Measurements from ENCODE around the gene MOSMO.
A peak's percentile ranks its signal among the peaks of the same experiment; 100 is the strongest.
"Not testable (repeated sequence)": the region's sequence is repeated elsewhere in the genome, so short reads cannot be mapped to it uniquely, and the experiment has no call there.

Gene MOSMO

GRCh38 chr16:22001591-22001990 is 6.3 kb upstream of the MOSMO start:
- no peak overlapping the region for H3K4me3 ChIP-seq (ENCODE audit: low read depth, low read length)
- TF ChIP-seq, protein P1, sequence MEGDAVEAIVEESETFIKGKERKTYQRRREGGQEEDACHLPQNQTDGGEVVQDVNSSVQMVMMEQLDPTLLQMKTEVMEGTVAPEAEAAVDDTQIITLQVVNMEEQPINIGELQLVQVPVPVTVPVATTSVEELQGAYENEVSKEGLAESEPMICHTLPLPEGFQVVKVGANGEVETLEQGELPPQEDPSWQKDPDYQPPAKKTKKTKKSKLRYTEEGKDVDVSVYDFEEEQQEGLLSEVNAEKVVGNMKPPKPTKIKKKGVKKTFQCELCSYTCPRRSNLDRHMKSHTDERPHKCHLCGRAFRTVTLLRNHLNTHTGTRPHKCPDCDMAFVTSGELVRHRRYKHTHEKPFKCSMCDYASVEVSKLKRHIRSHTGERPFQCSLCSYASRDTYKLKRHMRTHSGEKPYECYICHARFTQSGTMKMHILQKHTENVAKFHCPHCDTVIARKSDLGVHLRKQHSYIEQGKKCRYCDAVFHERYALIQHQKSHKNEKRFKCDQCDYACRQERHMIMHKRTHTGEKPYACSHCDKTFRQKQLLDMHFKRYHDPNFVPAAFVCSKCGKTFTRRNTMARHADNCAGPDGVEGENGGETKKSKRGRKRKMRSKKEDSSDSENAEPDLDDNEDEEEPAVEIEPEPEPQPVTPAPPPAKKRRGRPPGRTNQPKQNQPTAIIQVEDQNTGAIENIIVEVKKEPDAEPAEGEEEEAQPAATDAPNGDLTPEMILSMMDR (IDR thresholded peaks at IDR 0.05; ENCODE audit: borderline replicate concordance, insufficient read depth, low read depth, low read length), result no peak

GRCh38 chr16:22002047-22002446 is 5.9 kb upstream of the MOSMO start:
- H3K4me3 ChIP-seq (ENCODE audit: low read depth, low read length), result not testable (repeated sequence)

GRCh38 chr16:22003195-22003594 is 4.7 kb upstream of the MOSMO start:
- TF ChIP-seq, protein P1 (IDR thresholded peaks at IDR 0.05; ENCODE audit: borderline replicate concordance, insufficient read depth, low read depth, low read length), result no peak
- H3K4me3 ChIP-seq (ENCODE audit: low read depth, low read length), result no peak overlapping the region

DNA sequence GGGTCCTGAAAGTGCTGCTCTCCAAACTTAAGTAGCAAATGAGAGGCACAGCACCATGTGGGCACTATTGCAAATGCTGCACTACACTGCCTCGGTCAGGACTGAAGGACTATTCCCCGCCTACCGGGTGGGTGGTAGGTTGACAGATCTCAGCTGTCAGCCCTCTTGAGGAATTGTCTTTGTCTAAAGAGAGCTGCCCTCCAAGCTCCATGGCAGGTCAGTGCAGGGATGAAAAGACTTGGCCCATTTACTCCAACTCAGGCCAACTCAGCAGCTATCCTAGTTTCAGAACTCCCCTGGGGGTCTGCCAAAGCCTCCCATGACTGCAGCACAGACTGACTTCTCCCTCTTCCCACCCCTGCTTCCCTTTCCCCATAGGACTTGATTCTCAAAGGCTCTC is 3.6 kb upstream of the MOSMO start:
- no peak overlapping the region for H3K4me3 ChIP-seq (ENCODE audit: low read depth, low read length)
- TF ChIP-seq, protein P1 (IDR thresholded peaks at IDR 0.05; ENCODE audit: borderline replicate concordance, insufficient read depth, low read depth, low read length), result no peak

GRCh38 chr16:22005746-22006145 is 2.2 kb upstream of the MOSMO start:
- TF ChIP-seq, protein P1 (IDR thresholded peaks at IDR 0.05; ENCODE audit: borderline replicate concordance, insufficient read depth, low read depth, low read length), result no peak
- H3K4me3 ChIP-seq (ENCODE audit: low read depth, low read length), result no peak overlapping the region

- TF ChIP-seq, protein P1 (IDR thresholded peaks at IDR 0.05; ENCODE audit: borderline replicate concordance, insufficient read depth, low read depth, low read length), result no peak
- no peak overlapping the region for H3K4me3 ChIP-seq (ENCODE audit: low read depth, low read length)
Measured at GRCh38 chr16:22006636-22007035, 1.3 kb upstream of the MOSMO start.

DNA sequence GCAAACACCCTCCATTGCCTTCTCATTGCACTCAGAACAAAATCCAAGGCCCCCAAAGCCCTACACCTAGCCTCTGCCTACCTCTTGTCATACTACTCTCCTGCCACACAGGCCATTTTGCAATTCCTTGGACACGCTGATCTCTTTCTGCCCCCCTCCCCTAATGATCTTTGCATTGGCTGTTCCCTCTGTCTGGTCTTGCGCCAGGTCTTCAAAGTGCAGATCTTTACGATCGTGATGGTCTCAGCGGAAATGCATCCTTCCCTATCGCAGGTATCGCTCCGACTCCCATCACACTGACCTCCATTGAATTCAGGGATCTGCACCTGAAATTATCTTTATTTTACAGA is 777 bp upstream of the MOSMO start:
- H3K4me3 ChIP-seq (ENCODE audit: low read depth, low read length), result peak overlapping the region; percentile 64
- TF ChIP-seq, protein P1 (IDR thresholded peaks at IDR 0.05; ENCODE audit: borderline replicate concordance, insufficient read depth, low read depth, low read length), result no peak

Data from GM12875 (cell line).